OCI-LY1 (cell line): ENCODE results near the gene TCL1B.

Experiments used
- H2AFZ ChIP-seq: fragments of 200-600 bp; sonication (generic), shearing (Covaris generic); 2 replicates; pipeline ENCODE4 v1.6.0; 2014; ENCODE audit warnings: antibody characterized with exemption, mild to moderate bottlenecking, low read length
- H3F3A ChIP-seq: fragments of 200-600 bp; sonication (generic), shearing (Covaris generic); 2 replicates; pipeline ENCODE4 v1.6.0; 2014; ENCODE audit warnings: mild to moderate bottlenecking, antibody characterized with exemption, low read length, moderate library complexity; ENCODE audit not compliant: insufficient read depth
- H3K27ac ChIP-seq: fragments of 200-600 bp; sonication (generic); 2 replicates; pipeline ENCODE4 v1.5.1; 2014; ENCODE audit warnings: low read length, mixed run types, mild to moderate bottlenecking, low read depth; ENCODE audit not compliant: poor library complexity, severe bottlenecking
- H3K27me3 ChIP-seq: fragments of 200-600 bp; sonication (generic); 2 replicates; pipeline ENCODE4 v1.6.0; 2014; ENCODE audit warnings: antibody characterized with exemption, mild to moderate bottlenecking, low read length, moderate library complexity; ENCODE audit not compliant: insufficient read depth
- H3K36me3 ChIP-seq: fragments of 200-600 bp; sonication (generic); 2 replicates; pipeline ENCODE4 v1.6.1; 2014; ENCODE audit warnings: mild to moderate bottlenecking, antibody characterized with exemption, low read length, moderate library complexity, mixed read lengths; ENCODE audit not compliant: insufficient read depth
- H3K4me1 ChIP-seq: fragments of 200-600 bp; sonication (generic); 2 replicates; pipeline ENCODE4 v1.5.1; 2014; ENCODE audit warnings: mild to moderate bottlenecking, low read length, moderate library complexity; ENCODE audit not compliant: insufficient read depth, severe bottlenecking
- H3K4me2 ChIP-seq: fragments of 200-600 bp; sonication (generic), shearing (Covaris generic); 2 replicates; pipeline ENCODE4 v1.6.1; 2014; ENCODE audit warnings: low read length
- H3K4me3 ChIP-seq: fragments of 200-600 bp; sonication (generic); 2 replicates; pipeline ENCODE4 v1.5.1; 2014; ENCODE audit warnings: low read length, low read depth, mild to moderate bottlenecking, mixed read lengths; ENCODE audit not compliant: poor library complexity, severe bottlenecking
- H3K79me2 ChIP-seq: fragments of 200-600 bp; shearing (Covaris generic); 2 replicates; pipeline ENCODE4 v1.6.1; 2016; ENCODE audit warnings: mixed run types, low read length, mixed read lengths; ENCODE audit not compliant: insufficient read depth
- H3K9ac ChIP-seq: fragments of 200-600 bp; sonication (generic), shearing (Covaris generic); 2 replicates; pipeline ENCODE4 v1.6.1; 2014; ENCODE audit warnings: mild to moderate bottlenecking, low read length, mixed read lengths
- H3K9me2 ChIP-seq: fragments of 200-600 bp; sonication (generic), shearing (Covaris generic); 2 replicates; pipeline ENCODE4 v1.6.1; 2014; ENCODE audit warnings: low read depth, mild to moderate bottlenecking, low read length, mixed read lengths
- H3K9me3 ChIP-seq: fragments of 200-600 bp; shearing (Covaris generic); 2 replicates; pipeline ENCODE4 v1.6.1; 2014; ENCODE audit warnings: low read length, mixed read lengths
- H4K20me1 ChIP-seq: fragments of 200-600 bp; sonication (generic), shearing (Covaris generic); 2 replicates; pipeline ENCODE4 v1.6.0; 2016; ENCODE audit warnings: mild to moderate bottlenecking, low read length; ENCODE audit not compliant: insufficient read depth
- EZH2 ChIP-seq: fragments of 200-600 bp; sonication (generic), shearing (Covaris generic); IDR thresholded peaks from 2 replicates; pipeline ENCODE4 v1.8.0; 2017; ENCODE audit warnings: borderline replicate concordance, mixed run types, mild to moderate bottlenecking, antibody characterized with exemption, low read length, moderate library complexity, mixed read lengths
- TF ChIP-seq, protein P1 (sequence below): fragments of 200-600 bp; sonication (generic), shearing (Covaris generic); IDR thresholded peaks from 2 replicates; pipeline ENCODE4 v1.5.1; 2017; ENCODE audit warnings: mild to moderate bottlenecking, antibody characterized with exemption, low read length, moderate library complexity, mixed read lengths

TCL1B gene

DNA sequence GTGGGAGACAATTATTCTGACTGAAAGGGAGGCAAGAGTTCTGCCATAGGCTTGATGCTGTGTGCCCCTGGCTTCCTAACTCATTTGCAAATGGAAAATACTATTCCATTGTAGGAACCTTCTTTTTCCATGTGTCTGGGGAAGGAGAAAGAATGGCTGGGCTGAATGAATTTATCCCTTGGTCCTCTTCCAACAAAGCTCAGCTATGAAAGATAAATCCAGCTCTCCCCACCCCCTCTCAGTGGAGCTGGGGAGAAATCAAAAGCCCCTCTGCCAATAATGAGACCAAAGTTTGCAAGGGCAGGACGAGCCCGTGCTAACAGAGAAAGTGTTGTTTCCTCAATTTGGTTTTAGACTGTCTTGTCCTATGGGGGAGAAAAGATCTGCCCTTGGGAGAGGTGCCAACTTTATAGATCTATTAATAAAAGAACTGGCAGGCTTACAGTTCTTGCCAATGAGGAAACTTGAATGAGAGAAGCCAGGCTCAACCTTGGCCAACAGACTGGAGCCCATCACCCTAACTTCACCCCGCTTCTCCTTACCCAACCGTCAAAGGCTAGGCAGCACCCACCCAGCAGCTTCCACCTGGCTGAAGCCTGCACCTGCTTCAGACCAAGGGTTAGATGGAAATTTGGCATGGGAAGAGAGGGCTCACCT, 8.9 kb upstream of the TCL1B start:
- Histone ChIP-seq H3K4me2 (no peak overlapping the region), H3K9me3 (peaks cover 9% of the 10 kb centered on the region; the same call in 1 of the 2 replicates), H3K4me1 (peaks cover 47% of the 10 kb centered on the region), H3K9me2 (no peaks in the 10 kb centered on the region), H3K27me3 (no peaks in the 10 kb centered on the region), H3K27ac (peak overlapping the region; percentile 72), H3K79me2 (no peaks in the 10 kb centered on the region), H4K20me1 (no peaks in the 10 kb centered on the region), H3F3A (peaks cover 8% of the 10 kb centered on the region; the same call in 1 of the 2 replicates), H3K4me3 (no peak overlapping the region), H3K9ac (no peak overlapping the region), H3K36me3 (peaks cover 49% of the 10 kb centered on the region), H2AFZ (no peak overlapping the region)
- TF ChIP-seq EZH2, result no peak
- TF ChIP-seq, protein P1, sequence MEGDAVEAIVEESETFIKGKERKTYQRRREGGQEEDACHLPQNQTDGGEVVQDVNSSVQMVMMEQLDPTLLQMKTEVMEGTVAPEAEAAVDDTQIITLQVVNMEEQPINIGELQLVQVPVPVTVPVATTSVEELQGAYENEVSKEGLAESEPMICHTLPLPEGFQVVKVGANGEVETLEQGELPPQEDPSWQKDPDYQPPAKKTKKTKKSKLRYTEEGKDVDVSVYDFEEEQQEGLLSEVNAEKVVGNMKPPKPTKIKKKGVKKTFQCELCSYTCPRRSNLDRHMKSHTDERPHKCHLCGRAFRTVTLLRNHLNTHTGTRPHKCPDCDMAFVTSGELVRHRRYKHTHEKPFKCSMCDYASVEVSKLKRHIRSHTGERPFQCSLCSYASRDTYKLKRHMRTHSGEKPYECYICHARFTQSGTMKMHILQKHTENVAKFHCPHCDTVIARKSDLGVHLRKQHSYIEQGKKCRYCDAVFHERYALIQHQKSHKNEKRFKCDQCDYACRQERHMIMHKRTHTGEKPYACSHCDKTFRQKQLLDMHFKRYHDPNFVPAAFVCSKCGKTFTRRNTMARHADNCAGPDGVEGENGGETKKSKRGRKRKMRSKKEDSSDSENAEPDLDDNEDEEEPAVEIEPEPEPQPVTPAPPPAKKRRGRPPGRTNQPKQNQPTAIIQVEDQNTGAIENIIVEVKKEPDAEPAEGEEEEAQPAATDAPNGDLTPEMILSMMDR, result no peak

DNA sequence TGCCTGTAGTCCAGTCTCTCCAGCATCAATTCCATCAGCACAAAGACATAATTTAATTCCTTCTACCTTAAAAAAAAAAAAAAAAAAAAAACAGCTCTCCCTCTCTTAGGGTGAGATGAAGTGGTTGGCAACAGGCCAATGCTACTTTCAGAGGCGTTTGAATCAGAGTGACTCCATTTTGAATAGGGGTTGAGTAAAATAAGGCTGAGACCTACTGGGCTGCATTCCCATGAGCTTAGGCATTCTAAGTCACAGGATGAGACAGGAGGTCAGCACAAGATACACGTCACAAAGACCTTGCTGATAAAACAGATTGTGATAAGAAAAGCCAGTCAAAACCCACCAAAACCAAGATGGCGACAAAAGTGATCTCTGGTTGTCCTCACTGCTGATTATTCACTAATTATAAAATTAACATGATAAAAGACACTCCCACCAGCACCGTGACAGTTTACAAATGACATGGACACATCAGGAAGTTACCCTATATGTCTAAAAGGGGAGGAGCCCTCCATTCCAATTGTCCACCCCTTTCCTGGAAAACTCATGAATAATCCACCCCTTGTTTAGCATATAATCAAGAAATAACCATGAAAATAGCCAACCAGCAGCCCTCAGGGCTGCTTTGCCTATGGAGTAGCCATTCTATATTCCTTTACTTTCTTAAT, 6.9 kb upstream of the TCL1B start:
- Histone ChIP-seq H3K27me3 (no peaks in the 10 kb centered on the region), H3K4me3 (no peak overlapping the region), H2AFZ (no peak overlapping the region), H3K4me2 (no peak overlapping the region; the same call in 1 of the 2 replicates), H3K79me2 (no peaks in the 10 kb centered on the region), H3K27ac (peak overlapping the region; percentile 89), H3F3A (peaks cover 8% of the 10 kb centered on the region; the same call in 1 of the 2 replicates), H4K20me1 (no peaks in the 10 kb centered on the region), H3K9me3 (peaks cover 9% of the 10 kb centered on the region; the same call in 1 of the 2 replicates), H3K4me1 (peaks cover 67% of the 10 kb centered on the region), H3K9ac (no peak overlapping the region), H3K36me3 (peaks cover 30% of the 10 kb centered on the region), H3K9me2 (no peaks in the 10 kb centered on the region)
- no peak for TF ChIP-seq EZH2
- TF ChIP-seq, protein P1, result no peak

DNA sequence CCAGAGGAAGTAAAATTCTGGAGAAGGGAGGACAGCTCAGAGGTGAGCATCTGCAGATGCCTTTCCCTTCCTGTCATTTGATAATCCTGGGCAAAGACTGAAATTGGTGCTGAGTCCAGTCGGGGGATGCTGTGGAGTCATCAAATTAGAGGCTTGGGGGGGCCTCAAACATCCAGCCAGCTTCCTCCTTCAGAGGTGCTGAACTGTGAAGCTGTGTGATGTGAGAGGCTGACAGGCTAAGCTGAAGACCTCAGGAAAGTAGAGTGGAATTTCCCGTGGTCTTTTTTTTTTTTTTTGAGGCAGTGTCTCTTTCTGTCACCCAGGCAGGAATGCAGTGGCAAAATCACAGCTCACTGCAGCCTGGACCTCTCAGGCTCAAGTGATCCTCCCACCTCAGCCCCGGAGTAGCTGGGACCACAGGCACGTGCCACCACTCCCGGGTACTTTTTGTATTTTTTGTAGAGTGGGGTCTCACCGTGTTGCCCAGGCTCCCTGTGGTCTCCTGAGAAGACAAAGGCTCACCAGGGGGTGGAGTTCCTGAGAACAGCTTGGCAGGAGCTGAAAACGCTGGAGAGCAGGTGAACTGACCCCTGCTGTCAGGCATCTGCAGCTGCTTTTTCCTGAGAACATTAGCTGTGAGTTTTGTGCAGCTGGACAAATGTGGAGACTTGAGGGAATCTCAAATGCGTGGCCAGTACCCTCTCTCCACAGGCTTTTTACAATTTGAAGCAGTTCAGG, 6.1 kb upstream of the TCL1B start:
- no peaks in the 10 kb centered on the region for H3K79me2 ChIP-seq
- no peaks in the 10 kb centered on the region for H3K9me2 ChIP-seq
- H4K20me1 ChIP-seq, result no peaks in the 10 kb centered on the region
- H2AFZ ChIP-seq, result no peak overlapping the region
- H3K9me3 ChIP-seq, result peaks cover 9% of the 10 kb centered on the region; the same call in 1 of the 2 replicates
- TF ChIP-seq, protein P1, result peak; percentile 42
- TF ChIP-seq EZH2, result no peak
- peak overlapping the region; percentile 46; the same call in 1 of the 2 replicates for H3K9ac ChIP-seq
- H3K36me3 ChIP-seq, result peaks cover 21% of the 10 kb centered on the region
- H3F3A ChIP-seq, result peaks cover 8% of the 10 kb centered on the region; the same call in 1 of the 2 replicates
- H3K27me3 ChIP-seq, result no peaks in the 10 kb centered on the region
- no peak overlapping the region for H3K4me3 ChIP-seq
- H3K4me2 ChIP-seq, result peak overlapping the region; percentile 30; the same call in 1 of the 2 replicates
- H3K4me1 ChIP-seq, result peaks cover 76% of the 10 kb centered on the region
- H3K27ac ChIP-seq, result peak overlapping the region; percentile 89
